NT2/D1 (cell line): ENCODE data around the gene OR56A5.

ENCODE experiments used
- SUZ12 ChIP-seq: IDR thresholded peaks from 2 replicates; pipeline ENCODE4 v1.6.1; 2011; ENCODE audit not compliant: insufficient read length, insufficient read depth; ENCODE audit errors: extremely low read depth
- YY1 ChIP-seq: IDR thresholded peaks from 2 replicates; pipeline ENCODE4 v1.6.1; 2011; ENCODE audit not compliant: insufficient read length, insufficient read depth
- ZNF274 ChIP-seq: IDR thresholded peaks from 2 replicates; pipeline ENCODE4 v1.6.1; 2011; ENCODE audit warnings: mild to moderate bottlenecking, low read depth, low read length

- TF ChIP-seq ZNF274 (no peak), SUZ12 (no peak), YY1 (no peak)
These were observed 29.7 kb downstream of the OR56A5 start for GRCh38 chr11:5938603-5938965.
